ENCODE measurements around the gene AREL1.
A peak's percentile ranks its signal among the peaks of the same experiment; 100 is the strongest.

The AREL1 gene

GRCh38 chr14:74636424-74637177, 76.3 kb downstream of the AREL1 start:
- DNase-seq (ENCODE audit: low spot score): no peak

GRCh38 chr14:74635847-74636246, 77.0 kb downstream of the AREL1 start:
- no peak for DNase-seq (ENCODE audit: low spot score)

DNA sequence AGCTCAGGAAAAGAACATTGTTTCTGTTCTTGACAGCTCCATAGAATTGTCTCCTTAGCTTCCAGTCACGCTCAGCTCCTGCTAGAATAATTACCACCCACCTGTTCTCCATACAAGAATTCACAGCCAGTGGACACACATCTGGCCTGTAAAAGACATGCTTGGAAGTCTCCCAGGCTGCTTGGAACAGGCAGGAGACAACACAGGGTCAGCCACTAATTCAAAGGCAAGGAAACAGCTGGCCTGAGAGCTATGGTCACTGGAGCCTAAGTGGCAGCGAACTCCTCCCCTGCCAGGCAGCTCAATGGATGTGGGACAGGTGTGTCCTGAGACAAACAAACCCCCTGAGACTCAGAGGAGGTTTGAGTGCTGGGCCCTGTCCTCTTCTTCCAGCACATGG, 77.9 kb downstream of the AREL1 start:
- no peak for DNase-seq (ENCODE audit: low spot score)

- no peak for DNase-seq (ENCODE audit: low spot score)
Observed at GRCh38 chr14:74634481-74634880, 78.4 kb downstream of the AREL1 start.

GRCh38 chr14:74630881-74631690, 81.8 kb downstream of the AREL1 start:
- no peak for DNase-seq (ENCODE audit: low spot score)

DNA sequence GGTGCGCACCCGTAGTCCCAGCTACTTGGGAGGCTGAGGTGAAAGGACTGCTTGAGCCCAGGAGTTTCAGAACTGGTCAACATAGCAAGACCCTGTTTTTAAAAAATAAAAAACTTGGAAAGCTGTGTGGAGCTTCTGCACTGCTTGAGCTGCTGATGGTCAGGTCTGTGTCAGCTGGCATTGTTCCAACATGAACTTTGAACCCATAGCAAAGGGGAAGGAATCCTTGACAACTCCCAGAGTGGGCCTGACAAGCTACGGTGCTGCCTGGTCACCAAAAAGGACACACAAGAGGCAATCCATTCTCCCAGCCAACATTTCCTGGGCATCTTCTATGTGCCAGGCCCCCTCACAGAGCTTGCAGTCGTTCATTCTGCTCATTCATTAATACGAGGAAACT, 84.5 kb downstream of the AREL1 start:
- DNase-seq (ENCODE audit: low spot score): no peak

- DNase-seq (ENCODE audit: low spot score): no peak
Observed at GRCh38 chr14:74627076-74627475, 85.8 kb downstream of the AREL1 start.

DNA sequence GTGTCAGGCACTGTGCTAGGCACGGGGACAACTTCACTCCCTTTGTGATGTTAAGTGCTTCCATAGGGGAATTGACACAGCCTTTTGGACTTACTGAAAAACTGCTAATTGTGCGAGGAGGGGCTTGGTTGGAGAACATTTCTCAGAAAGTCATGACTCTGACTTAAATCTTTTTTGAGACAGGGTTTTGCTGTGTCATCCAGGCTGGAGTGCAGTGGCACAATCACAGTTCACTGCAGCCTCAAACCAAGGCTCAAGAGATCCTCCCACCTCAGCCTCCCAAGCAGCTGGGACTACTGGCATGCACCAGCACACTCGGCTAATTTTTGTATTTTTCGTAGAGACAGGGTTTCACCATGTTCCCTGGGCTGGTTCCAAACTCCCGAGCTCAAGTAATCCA, 90.6 kb downstream of the AREL1 start:
- DNase-seq (ENCODE audit: low spot score): no peak

DNA sequence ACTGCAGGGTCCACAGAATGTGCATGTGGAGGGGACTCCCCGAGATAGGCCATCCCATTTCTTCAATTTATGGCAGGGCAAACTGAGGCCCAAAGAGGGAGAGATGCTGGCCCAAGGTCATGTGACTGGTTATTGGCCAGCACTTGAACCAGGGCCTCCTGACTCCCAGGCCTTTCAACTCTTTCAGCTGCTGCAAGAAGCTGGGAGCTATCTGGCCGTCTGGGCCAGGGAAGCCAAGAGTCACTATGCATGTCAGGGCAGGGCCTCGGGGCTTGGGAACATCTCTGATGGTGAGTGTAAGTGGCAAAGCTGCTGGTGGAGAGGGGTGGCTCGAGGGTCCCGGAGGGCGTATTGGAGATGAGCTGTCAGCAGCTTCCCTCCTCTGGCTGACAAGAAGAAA, 91.3 kb downstream of the AREL1 start:
- DNase-seq (ENCODE audit: low spot score): no peak

DNA sequence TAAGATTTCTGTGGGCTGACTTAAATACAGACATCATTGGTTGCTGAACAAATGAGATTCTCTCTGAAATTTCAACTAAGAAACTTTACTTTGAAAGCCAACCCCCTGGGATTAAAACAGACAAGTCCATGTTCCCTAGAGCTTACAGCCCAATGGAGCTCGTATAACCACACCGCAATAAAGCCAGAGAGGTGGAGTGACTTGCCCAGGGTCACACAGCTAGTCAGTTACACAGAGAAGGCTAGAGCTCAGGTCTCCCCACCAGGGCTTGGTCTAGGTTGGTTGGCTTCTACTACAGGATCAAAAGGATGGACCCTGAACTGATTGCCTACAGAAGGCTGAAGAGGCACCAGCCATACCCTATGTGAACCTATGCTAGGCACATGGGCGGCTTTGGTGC, 92.0 kb downstream of the AREL1 start:
- no peak for DNase-seq (ENCODE audit: low spot score)

- DNase-seq (ENCODE audit: low spot score): no peak
Observed at GRCh38 chr14:74620497-74620921, 92.4 kb downstream of the AREL1 start.

- no peak for DNase-seq (ENCODE audit: low spot score)
Observed at GRCh38 chr14:74619672-74620131, 93.2 kb downstream of the AREL1 start.

DNA sequence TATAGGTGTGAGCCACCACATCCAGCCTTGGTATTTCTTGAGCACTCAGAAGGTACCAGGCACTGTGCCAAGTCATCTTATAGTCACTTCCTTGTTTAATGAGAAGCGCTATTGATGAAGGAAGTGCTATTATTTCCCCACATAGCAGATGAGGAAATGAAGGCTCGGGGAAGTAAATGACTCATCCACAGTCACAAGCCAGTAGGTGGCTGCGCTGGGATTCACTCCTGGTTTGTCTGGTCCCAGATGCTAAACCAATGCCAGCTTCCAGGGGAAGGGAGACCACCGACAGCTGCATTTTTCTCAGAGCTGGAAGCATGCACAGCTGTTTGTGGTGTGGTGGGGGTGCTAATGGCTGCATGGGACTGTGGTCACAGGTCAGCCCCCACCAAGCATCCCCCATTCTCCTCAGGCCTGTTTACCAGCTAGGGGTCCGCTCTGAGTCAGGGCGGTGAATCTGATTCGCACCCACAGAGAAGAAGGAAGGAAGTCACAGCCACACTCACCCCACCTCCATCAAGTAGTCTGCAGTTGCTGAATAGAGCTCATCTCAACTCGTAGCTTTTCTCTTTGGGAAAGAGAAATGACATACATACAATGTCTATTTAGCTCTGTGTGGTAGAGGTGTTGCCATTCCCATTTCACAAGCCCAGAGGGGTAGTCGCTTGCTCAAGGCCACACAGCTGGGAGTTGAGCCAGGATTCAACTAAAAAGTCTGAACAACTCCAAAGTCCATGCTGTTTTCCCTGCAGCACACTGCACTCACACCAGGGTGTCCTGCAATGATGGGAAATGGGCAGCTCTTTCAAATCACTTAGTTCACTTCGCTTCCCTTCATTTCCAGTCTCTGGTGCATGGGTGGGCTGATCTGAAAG, 94.6 kb downstream of the AREL1 start:
- DNase-seq (ENCODE audit: low spot score): no peak

DNA sequence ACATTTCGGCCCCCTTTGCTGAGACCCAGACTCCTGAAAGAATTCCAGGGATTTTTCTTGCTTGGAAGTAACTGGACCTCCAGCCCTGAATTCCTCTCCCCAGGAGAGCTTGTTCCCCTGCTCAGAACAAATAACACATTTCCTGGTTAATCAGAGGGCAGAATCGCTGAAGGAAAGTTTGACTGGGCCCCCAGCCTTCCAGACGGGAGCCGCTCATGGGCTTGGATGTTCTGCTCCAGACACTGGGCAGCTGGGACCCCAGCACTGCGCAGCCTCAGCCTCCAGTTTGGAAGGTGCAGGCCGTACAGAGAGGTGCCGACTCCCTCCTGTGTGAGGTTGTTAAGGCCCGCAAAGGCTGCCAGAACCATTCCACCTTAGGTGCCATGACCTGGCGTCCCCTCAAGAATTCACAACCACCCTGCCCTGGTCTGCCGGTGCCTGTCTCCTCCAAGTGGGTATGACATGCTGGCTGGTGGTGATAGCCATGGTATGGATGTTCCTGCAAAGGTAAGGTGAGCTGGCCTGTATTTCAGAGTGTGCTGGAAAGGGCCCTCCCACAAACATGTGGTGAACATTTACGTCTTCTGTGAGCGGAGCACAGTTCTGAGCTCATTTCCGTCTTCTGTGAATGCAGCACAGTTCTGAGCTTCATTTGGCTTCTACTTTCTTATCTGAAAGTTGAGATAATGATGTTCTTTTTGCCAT, 95.7 kb downstream of the AREL1 start:
- DNase-seq (ENCODE audit: low spot score): no peak

- DNase-seq (ENCODE audit: low spot score): no peak
Observed at GRCh38 chr14:74616507-74616906, 96.4 kb downstream of the AREL1 start.

DNA sequence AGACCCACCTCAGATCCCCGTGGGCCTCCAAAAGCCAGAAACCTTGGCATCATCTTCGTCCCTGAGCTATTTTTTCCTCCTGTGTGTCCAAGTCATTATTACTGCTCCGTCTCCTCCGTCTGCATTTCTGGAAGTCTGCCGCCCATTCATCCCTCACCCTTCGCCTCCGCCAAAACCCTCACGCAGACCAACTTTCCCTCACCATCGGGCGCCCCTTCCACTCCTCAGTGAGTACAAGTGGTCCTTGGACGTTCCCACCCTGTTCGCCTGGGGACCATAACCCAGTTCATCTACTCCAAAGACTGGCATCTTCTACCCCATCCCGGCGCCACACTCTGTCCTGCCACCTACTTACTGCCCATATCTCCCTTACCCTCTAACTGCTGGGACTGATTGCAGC, 97.1 kb downstream of the AREL1 start:
- no peak for DNase-seq (ENCODE audit: low spot score)

GRCh38 chr14:74614508-74615495, 98.1 kb downstream of the AREL1 start:
- no peak for DNase-seq (ENCODE audit: low spot score)

DNA sequence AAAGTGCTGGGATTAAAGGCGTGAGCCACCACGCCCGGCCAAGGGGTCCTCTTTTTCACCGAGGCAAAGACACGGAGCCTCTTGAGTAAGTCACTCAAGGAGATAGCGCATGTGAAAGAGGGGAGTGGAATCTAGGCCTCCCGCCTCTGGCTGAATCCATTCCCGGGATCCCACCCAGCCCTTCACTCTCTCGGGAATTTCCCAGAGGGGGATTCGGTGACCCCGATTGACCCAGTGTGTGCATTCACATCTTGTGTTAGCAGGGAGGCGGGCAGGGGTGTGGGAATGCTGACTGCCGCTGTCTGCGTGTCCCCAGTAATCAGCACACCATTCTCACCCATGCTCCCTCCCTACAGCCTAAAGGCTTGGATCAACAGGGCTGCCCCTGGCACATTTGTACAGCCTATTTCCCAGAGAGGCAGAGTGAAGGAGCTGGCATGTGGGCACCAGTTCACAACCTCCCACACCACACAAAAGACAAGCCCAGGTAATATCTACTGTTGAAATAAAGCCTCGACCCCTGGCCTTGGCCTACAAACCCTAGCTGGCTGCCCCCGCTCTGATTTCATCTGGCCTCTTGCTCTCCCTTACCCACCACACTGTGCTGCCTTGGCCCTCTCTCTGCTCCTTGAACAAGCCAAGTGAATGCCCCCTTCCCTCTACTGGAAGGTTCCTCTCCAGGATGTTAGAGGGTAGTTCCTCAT, 99.5 kb downstream of the AREL1 start:
- DNase-seq (ENCODE audit: low spot score): no peak

DNA sequence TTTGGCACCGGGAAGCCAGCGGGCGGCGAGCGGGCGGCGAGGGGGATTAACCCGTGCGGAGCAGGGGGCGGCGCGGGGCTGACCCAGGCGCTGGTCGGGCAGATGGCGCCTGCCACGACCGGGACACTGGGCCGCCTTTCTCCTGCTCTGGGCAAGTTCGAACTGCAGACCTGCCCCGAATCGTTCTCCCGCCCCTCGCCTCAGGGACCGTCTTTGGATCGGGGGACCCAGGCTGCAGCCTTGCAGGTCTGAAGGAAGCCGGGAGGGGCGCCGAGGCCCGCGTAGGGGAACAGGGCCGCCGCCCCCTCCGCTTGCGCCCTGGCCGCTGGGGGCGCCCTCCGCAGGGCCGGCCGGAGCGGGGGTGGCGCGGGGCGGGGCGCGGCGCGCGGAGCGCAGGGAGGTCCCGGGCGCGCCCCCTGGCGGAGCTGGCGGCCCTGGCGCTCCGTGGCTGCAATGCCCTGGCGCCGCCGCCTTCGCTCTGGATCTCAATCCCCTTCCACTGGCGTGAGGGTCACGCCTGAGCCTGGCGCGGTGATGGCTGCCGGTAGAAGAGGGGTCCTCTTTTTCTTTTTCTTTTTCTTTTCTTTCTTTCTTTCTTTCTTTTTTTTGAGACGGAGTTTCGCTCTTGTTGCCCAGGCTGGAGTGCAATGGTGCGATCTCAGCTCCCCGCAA, 100.4 kb downstream of the AREL1 start:
- DNase-seq (ENCODE audit: low spot score): peak; percentile 68

Measured in hematopoietic multipotent progenitor cell treated with erythropoietin and hydrocortisone succinate and interleukin-3 and kit ligand, for 17 days (in vitro differentiated cells).